ENCODE results near the gene MFSD12.
"Not testable (repeated sequence)": the region's sequence is repeated elsewhere in the genome, so short reads cannot be mapped to it uniquely, and the experiment has no call there.

Gene MFSD12

GRCh38 chr19:3522421-3523360, 34.7 kb downstream of the MFSD12 start:
- no peak for DNase-seq (ENCODE audit: low spot score)

GRCh38 chr19:3521104-3521445, 36.3 kb downstream of the MFSD12 start:
- DNase-seq (ENCODE audit: low spot score): no peak

GRCh38 chr19:3520166-3521103, 37.0 kb downstream of the MFSD12 start:
- DNase-seq (ENCODE audit: low spot score): no peak

GRCh38 chr19:3519126-3519525, 38.3 kb downstream of the MFSD12 start:
- no peak for DNase-seq (ENCODE audit: low spot score)

GRCh38 chr19:3518659-3519058, 38.7 kb downstream of the MFSD12 start:
- DNase-seq (ENCODE audit: low spot score): no peak

GRCh38 chr19:3518255-3518654, 39.1 kb downstream of the MFSD12 start:
- DNase-seq (ENCODE audit: low spot score): no peak

- DNase-seq (ENCODE audit: low spot score): no peak
Observed at GRCh38 chr19:3517638-3518037, 39.7 kb downstream of the MFSD12 start.

GRCh38 chr19:3516675-3517207, 40.6 kb downstream of the MFSD12 start:
- no peak for DNase-seq (ENCODE audit: low spot score)

GRCh38 chr19:3515891-3516422, 41.4 kb downstream of the MFSD12 start:
- DNase-seq (ENCODE audit: low spot score): no peak

GRCh38 chr19:3514930-3515329, 42.5 kb downstream of the MFSD12 start:
- no peak for DNase-seq (ENCODE audit: low spot score)

GRCh38 chr19:3513229-3514140, 43.9 kb downstream of the MFSD12 start:
- DNase-seq (ENCODE audit: low spot score): no peak

- peak; percentile 48 for DNase-seq (ENCODE audit: low spot score)
Observed at GRCh38 chr19:3512562-3513228, 44.7 kb downstream of the MFSD12 start.

GRCh38 chr19:3511506-3512251, 45.7 kb downstream of the MFSD12 start:
- DNase-seq (ENCODE audit: low spot score): no peak

- DNase-seq (ENCODE audit: low spot score): no peak
Observed at GRCh38 chr19:3510727-3511126, 46.7 kb downstream of the MFSD12 start.

- DNase-seq (ENCODE audit: low spot score): no peak
Observed at GRCh38 chr19:3509566-3509989, 47.8 kb downstream of the MFSD12 start.

- DNase-seq (ENCODE audit: low spot score): no peak
Observed at GRCh38 chr19:3508771-3509535, 48.4 kb downstream of the MFSD12 start.

GRCh38 chr19:3508121-3508661, 49.2 kb downstream of the MFSD12 start:
- not testable (repeated sequence) for DNase-seq (ENCODE audit: low spot score)

GRCh38 chr19:3507371-3508120, 49.8 kb downstream of the MFSD12 start:
- DNase-seq (ENCODE audit: low spot score): no peak

All from Ammon's horn (tissue), 1 donor.